Stimulated activated CD4-positive, alpha-beta T cell treated with anti-CD3 and anti-CD28 coated beads, Interleukin-12 subunit alpha, Interleukin-12 subunit beta, amount 100 ng/mL, for 24 hours (primary cell): ENCODE measurements around the gene PRPF6.
"Not testable (repeated sequence)": the region's sequence is repeated elsewhere in the genome, so short reads cannot be mapped to it uniquely, and the experiment has no call there.

ENCODE experiments used
- DNase-seq, 2 experiments: peaks; one replicate each; pipeline ENCODE4 v3.0.0-alpha.2; 2020; ENCODE audit warnings: low read depth in 2 of 2

Gene PRPF6

DNA sequence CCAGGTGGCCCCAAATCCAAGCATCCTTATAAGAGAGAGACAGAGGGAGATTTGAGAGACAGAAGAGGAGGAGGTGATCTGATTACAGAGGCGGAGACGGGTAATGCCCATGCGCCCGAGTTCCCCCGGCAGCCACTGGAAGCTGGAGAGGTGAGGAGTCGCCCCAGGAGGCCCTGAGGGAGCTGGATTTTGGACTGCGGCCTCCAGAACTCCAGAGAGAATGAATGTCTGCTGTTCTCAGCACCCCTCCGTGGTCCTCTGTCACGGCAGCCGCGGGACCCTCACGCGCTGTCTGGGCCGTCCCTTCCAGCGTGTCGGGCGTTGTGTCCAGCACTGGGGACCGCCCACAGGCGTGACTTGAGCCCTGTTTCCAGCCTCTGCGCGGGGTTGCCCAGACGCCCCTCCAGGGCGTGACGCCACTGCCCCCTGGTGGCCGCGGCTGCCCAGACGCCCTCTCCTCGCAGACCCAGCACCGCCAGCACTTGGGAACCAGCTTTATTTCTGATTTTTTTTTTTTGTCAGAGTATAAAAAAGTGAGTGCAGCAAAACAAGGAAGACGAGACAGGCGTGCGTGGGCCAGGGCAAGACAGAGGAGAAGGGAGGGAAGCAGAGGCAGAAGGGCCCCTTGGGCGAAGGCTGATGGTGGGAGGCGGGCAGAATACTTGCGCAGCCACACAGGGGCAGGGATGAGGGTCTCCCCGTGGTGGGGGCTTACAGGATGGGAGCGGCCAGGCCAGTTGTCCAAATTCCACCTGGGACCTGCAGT is 7.1 kb upstream of the PRPF6 start:
- peak; percentile 45 to 71 for DNase-seq

DNA sequence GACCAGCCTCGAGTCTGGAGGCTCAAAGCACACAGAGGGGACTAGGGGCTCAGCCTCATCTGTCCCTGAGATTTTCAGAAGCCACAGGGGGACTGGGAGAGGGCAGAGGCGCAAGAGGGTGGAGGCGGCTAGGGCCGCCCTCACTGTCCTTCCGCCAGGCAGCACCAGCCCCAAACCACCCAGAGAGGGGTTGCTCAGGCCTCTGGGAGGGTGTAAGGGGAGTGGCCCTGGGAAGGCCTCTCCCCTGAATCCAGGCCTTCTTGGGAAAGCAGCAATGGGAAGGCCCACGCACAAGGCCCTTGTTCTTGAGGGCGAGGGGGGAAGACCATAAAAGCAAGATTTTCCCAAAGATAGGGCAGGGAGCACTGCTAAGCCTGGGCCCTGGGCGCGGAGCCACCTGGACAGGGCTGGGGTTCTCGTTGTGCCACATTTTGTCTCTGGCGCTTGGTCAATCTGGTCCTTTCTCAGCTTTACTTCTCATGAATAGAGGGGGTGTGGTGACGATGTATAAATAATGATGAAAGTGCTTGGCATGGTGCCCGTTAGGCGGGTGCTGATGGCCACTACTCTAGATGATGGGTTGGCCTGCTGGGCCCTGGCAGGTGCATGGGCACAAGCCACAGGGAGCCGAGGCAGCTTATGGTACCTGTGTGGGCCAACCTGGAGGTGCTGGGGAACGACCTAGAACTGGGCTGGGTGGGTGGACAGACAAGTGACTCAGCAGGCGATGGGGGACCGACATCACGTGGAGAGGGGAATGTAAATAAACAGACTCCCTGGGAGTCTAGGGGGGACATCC is 6.3 kb upstream of the PRPF6 start:
- no peak for DNase-seq

GRCh38 chr20:63976511-63976910 is 4.4 kb upstream of the PRPF6 start:
- DNase-seq = not testable (repeated sequence)

GRCh38 chr20:63976980-63977738 is 3.8 kb upstream of the PRPF6 start:
- DNase-seq = no peak

DNA sequence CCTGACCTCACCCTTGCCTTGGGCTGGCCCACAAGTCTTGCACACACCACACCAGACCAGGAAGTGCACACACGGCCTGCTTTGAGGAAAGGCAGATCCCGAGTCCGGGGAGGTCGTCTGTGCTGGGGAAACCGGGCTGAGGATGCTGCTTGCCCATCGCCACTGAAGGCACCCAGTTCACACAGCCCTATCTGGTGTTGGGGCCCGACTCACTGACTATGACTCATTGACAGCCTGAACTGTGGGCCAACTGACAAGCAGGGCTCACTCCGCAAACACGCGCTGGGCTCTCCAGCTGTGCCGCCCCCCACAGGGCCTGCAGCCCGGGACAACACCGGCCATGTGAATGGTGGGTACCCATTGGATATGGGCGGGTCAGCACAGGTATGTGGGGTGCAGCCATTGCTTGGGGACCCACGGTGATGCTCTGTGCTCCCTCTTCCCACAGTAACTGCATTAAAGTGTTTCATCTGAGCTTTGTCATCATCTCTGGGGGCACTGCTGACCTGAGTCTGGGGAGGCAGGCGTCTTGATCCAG is 3.1 kb upstream of the PRPF6 start:
- DNase-seq = peak; percentile 41 to 59

DNA sequence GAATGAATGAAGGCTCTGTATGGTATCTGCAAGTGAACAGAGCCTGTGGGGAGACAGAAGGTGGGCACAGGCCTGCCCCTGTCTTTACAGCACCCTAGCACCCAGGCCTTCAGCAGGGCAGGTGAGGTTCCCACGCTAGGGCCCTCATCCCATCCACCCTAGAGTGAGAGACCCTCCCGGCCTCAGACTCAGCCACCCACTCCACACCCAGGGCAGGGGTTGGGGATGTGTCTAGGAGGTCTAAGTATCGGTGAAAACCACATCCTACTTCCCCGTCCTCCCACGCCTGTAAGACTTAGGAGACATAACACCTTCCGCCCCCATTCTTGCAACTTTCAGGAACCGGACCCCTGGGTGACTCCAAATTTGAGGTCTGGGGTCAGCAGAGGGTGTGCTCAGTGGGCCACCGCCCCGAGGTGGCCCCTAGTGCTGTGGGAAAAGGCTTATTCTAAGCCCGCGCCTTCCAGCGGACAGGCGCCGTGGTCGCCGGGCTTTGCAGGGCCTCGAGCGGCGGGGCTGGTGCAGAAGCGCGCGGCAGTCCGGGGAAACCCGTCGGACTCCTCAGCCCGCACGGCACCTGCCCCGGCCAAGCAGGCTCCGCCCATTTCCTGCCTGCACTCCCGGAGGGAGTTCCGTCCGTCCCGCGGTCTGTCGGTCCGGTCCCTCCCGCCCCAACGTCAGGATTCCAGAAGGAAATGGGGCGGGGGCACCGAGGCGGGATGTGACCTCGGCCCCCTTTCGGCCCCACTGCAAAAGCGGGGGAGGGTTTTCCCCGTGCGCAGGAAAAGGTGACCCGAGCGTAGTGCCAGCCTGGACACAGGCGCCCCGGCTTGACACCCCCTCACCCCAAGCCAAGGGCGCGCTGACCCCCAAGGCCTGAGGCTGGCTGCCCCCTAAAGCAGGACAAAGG is 2.4 kb upstream of the PRPF6 start:
- peak; percentile 34 to 70 for DNase-seq

GRCh38 chr20:63979229-63979556 is 1.7 kb upstream of the PRPF6 start:
- no peak for DNase-seq

- DNase-seq = peak; percentile 79 to 90
These were observed 1.2 kb upstream of the PRPF6 start, which contains the start of gene SAMD10 for GRCh38 chr20:63979557-63980316. Gene SAMD10, minus strand, starts transcription at chr20:63979642. Its CDS starts 175 bp downstream, at chr20:63979467.

GRCh38 chr20:63980317-63980805 is 571 bp upstream of the PRPF6 start:
- no peak for DNase-seq

GRCh38 chr20:63982937-63983336 is 2.0 kb downstream of the PRPF6 start:
- no peak for DNase-seq

- DNase-seq = no peak
These were observed 20.0 kb downstream of the PRPF6 start for GRCh38 chr20:64000906-64001305.

DNA sequence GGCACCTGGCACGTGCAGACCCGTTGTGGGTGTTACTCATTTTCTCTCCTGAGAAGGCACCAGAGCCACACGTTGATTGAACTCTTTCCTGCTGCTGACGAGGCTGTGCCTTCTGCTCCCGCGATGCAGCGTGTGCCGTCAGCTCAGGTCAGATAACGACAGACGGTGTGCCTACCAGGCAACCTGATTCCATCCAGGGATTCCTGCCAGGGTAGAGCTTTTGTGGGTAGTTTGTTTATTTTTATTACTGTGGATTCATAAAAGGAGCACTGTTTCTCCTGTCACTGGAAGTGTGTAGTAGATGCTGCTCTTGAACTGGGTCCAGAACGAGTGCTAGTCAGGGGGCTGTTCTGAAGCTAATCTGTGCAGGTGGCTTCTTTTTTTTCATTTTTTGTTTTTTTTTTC is 20.7 kb downstream of the PRPF6 start:
- DNase-seq = no peak

DNA sequence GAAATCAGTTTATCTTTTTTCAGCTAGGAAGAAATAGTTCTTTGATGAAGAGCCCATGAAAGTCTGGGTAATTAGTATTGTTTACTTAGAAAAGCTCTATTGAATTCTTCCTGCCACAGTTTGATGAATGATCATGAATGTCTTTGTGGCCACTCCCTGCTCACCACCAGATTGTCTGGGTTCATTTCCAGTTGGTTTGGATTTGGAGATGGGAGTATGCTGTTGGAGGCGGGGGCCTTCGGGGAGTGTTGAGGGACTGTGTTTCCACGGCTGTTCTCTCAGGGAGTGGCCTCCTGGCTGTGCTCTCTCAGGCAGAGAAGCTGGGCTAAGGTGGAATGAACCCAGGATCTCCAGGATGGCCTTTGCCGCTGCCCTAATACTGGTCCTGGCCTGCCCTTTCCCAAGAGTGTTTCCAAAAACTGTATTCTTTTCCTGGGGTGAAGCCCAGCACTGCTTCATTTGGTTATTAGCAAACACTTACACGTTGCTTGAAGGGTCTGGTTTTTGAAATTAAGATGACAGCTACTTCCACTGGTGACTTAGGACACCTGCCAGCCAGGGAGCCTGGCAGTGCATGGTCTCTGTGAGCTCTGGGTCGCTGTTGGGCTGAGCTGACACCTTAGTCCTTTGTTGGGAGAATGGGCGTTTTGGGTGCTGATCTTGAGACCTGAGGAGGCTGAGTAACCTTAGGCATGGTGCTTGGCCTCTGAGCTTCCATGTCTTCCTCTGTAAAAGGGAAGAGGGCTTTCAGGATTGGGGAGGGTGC is 23.2 kb downstream of the PRPF6 start:
- no peak for DNase-seq

DNA sequence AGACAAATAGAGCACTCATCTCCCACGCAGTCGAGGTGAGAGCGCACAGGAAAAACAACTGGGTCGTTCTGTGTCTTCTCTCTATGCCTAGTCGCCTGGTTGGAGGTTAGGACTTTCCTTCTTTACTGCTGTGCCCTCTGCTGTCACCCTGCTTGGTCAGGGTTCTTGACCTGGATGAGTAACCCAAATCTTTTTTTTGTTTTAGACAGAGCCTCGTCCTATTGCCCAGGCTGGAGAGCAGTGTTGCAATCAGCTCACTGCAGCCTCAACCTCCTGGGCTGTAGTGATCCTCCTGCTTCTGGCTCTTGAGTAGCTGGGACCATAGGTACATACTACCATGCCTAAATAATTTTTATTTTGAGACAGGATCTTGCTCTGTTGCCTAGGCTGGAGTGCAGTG is 24.5 kb downstream of the PRPF6 start:
- DNase-seq = no peak

DNA sequence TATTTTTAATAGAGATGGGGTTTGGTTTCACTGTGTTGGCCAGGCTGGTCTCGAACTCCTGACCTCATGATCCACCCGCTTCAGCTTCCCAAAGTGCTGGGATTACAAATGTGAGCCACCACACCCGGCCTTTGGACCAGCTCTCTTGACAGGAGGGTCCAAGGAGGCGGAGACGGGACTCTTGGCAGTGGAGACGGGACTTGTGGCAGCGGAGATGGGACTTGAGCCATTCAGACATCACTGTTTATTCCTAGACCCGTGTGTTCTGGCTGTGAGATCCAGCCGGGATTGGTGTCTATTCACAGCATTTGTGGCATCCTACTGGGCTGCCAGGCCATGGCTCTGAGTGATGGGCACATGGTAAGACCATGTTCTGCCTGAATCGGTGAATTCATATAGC is 25.6 kb downstream of the PRPF6 start:
- DNase-seq = no peak

DNA sequence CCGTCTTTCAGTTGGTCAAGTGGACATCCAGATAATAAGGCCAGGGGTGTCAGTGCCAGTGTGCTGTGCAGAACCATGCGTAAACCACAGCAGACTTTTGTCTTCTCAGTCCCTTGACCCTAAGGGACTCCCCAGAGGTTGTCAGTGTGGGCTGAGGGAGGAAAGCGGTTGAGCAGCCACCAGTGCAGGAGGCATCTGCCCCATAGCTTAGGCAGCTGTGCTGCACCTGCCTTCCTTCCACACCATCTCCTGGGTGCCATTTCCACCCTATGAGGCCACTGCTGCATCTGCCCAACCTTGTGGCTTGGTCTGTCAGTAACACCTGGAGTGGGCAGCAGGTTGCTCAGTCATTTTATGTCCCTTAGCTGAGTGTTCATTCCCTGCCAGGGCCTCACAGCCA is 26.0 kb downstream of the PRPF6 start:
- DNase-seq = no peak

DNA sequence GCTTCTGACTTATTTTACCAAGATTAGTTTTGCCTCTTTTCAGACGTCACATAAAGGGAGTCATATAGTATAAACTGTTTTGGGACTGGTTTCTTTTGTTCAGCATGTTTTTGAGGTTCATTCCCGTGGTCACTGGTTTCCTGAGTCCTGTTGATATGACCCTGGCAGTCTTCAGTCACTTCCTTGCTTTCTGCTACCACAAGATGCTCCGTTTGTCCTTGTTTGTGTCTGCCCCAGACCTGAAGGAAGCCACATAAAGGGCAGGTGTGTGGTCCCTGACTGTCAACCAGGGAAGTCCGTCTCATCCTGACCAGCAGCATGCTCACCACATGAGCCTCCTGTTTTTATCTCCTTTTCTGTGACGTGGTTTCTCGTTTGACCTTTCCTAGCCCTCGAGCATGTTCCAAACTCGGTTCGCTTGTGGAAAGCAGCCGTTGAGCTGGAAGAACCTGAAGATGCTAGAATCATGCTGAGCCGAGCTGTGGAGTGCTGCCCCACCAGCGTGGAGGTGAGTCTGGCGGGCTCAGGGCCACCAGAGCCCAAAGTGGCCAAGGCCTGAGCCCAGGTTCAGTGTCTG is 29.0 kb downstream of the PRPF6 start:
- DNase-seq = no peak

DNA sequence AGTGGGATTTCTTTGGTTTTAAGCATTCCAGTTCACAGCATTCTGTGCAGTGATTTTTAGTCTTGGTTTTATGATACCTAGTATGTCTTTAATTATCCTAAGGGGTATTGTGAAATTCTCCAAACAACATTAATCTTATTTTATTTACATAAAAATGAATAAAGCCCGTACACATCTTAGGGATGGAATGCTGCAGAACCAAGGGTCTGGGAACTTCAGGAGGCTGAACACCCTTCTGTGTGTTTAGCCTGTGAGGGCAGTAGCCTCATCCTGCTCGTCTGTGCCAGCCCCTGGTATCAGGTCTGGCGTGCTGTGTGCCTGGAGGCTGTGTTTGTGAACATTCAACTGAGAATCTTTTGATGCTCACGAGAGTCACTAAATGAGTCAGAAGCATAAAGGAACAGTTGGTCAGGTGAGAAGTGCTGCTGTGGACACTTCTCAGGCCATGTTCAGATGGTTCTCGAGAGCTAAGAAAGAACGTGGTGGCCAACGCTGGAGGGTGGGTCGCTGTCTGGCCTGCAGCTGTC is 29.8 kb downstream of the PRPF6 start:
- DNase-seq = no peak

- DNase-seq = no peak
These were observed 30.4 kb downstream of the PRPF6 start for GRCh38 chr20:64011366-64011779.
